HG03378 (cell line): ENCODE data around the gene PGAM2.

Experiments used
- ATAC-seq: cut with Tn5 transposase; IDR thresholded peaks from one replicate; pipeline ENCODE4 v1.9.1; 2021; ENCODE audit warnings: mild to moderate bottlenecking, moderate library complexity; ENCODE audit not compliant: unreplicated experiment

The PGAM2 gene

DNA sequence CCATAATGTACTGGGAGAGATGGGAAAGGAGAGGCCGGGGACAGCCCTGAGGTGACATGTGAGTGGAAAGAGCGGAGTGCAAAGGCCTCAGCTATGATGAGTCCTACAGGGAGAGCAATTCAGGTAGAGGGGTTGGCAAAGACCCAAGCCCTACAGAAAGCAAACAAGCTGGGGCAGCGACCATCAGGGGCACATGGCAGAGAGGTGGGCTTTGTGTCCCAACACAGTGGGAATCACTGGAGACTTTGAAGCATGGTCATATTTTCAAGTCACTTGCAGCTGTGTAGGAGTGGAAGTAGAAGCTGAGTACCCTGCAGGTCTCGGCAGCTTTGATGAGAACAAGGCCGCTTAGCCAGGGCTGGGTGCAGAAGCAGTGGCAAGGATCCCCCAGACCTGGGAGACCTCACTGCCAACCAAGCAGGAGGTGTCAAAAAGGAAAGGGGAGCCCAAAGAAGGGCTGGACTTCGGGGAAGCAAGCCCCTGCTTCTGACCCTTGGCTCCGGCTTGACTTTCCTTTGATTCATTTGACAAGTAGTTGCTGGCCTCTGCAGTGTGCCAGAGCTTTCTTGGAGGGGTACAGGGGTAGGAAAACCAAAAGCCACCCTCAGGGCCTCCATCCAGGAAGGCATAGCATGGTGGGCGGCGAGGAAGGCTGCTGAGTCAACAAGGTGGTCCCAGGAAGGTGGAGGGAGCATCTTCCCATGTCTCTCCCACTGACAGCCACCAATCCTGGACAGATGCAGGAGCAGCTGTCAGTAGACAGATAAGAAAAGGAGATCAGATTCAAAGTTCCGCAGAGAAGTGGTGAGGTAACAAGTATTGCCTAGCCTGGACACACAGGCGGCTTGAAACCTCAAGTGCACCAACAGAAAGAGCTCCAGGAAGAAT is 1.9 kb upstream of the PGAM2 start:
- ATAC-seq = no peak

DNA sequence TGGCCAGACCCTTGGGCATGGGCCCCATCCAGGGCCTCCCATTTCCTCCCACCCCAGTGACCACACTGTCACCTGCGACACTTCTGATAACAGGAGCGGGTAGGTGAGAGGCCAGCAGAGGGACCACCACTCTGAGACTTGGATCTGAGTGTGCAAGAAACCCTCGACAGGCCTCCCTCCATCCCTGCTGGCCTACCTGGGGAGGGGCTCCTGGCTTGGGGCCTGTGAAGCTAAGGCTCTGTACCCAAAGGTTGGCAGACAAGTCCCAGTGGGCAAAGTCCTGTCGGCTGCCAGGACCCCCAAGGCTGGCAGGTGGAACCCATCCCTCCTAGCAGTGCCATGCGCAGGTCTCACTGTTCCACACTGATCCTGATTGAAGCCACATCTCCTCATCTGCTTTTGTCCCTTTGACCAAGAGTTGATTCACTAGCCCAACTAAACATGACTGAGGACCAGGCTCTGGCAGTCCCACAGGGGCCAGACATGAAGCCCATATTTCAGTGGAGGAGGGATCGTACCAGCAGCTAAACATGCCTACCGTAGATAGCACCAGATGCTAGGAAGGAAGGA is 1.2 kb upstream of the PGAM2 start:
- ATAC-seq = no peak

DNA sequence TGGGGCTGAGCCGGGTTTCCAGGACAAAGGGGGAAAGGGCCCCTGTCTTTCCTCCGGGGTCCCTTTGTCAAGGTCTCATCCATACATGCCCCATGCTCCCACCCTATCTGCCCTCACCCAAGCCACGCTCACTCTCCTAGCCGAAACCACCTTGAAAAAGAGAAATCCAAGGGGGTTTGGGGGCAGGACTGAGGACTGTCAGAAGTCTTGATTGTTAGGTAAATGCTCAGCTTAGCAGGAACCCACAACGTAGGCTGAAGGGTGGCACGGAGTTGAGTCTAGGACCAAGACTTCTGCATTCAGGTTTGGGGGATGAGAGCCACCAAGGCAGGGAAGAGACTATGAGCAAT is 719 bp upstream of the PGAM2 start:
- no peak for ATAC-seq

DNA sequence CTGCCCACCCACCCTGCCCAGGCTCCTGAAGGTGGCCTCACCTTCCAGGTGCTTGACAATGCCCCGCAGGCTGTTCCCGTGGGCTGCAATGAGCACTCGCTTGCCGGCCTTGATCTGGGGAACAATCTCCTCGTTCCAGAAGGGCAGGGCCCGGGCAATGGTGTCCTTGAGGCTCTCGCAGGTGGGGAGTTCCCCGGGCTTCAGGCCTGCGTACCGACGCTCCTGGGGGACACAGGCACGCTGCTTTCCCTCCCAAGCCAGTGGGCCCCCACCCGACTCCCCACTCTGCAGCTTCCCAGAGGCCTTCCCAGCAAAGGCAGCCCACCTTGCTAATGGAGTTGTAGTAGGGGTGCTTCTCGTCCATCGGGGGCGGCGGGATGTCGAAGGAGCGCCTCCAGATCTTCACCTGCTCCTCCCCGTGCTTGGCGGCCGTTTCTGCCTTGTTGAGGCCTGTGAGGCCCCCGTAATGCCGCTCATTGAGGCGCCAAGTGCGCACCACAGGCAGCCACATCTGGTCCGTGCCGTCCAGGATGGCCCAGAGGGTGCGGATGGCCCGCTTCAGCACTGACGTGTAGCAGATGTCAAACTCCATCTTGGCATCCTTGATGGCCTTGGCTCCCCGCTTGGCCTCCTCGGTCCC is 456 bp downstream of the PGAM2 start:
- no peak for ATAC-seq

DNA sequence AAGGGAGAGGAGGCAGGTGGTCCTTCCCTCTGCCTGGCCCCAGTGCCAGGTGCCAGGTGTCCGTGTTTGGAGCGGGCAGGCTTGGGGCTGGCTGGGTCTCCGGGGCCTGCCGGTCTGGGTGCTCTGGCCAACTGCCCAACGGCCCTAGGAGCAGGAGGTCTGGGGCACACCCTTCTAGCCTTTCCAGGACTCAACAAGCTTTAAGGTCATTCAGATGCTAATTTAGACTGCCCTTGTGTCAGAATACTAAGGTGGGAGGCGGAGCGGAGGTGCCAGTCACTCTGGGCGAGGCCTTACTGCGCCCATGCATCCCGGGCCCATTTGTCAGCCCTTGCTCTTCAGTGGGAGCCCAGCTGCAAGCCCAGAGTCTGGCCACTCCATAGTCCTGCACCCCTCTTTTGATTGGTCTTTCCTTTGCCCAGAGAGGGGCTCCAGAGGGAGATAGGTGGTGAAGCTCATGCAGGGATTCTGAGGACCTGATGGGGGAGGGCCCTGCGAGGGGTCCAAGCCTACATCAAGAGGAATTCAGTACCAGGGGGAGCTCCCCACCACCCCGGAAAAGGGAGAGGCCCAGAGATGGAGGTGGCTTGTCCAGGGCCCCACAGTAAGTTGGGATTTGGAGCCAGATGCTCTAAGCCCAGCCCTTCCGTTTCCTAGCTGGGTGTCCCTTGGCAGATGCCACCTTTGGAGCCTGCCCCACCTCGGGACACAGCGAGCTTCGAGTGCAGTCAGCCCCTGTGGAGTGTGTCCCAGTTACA is 1.3 kb downstream of the PGAM2 start:
- no peak for ATAC-seq

DNA sequence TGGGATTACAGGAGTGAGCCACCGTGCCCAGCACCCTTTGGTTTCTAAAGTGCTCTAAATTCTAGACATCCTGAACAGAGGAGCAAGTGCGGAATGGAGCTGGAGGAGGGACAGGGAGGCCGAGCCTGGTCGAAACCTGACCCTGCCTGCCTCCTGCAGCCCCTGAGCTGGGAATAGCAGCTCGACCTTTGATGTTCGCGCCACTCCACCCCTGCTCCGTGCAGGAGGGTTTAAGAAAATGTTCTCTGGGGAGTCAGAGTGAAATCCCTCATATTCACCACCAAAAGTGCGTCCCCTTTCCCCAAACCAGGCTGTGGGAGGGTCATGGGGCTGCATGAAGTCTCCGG is 1.8 kb downstream of the PGAM2 start:
- no peak for ATAC-seq

DNA sequence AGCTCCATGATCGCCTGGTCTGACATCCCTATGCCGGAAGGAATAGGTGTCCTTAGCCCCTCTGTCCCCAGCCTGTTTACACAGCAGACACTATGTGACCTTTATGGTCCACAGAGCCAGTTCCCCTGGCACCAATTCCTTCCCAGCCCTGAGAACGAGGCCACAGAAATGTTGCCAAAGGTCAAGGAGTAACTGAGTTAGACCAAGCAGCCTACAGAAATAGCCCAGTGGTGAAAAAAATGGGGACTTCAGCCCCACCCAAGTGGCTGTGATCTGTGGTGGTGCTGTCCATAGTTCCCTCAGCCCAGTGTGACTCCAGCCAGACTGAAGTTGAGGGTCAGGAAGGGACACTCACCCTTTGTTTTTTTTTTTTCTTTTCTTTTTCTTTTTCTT is 2.5 kb downstream of the PGAM2 start:
- ATAC-seq = no peak

DNA sequence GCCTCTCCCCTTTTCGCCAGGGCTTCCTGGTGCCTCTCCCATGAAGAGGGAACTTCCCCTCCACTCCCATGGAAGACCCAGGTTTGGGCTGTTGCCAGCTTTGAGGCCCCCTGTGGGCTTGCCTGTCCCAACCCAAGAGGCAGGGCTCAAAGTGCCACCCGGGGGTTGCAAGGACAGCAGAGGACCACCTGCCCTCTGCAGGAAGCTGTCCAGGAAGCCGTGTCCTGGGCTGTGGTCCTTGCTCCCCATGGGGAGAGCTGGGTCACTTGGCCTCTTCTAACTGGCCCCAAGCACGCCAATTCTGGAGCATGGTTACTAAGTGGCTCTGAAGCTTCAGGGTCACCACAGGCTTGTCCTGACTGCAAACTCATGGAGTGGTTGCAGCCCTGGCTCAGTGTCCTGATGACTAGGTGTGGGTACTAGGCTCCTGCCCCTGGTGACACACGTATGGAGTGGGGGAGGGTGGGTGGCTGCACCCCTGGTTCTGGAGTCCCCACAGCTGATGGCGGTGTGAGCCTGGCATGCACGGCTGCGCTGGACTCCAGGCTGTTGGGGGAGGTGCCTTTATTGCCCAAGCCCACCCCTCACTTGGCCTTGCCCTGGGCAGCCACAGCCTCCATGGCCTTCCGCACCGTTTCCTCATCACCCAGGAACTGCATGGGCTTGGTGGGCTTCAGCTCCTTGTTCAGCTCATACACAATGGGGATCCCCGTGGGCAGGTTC is 3.0 kb downstream of the PGAM2 start:
- no peak for ATAC-seq

DNA sequence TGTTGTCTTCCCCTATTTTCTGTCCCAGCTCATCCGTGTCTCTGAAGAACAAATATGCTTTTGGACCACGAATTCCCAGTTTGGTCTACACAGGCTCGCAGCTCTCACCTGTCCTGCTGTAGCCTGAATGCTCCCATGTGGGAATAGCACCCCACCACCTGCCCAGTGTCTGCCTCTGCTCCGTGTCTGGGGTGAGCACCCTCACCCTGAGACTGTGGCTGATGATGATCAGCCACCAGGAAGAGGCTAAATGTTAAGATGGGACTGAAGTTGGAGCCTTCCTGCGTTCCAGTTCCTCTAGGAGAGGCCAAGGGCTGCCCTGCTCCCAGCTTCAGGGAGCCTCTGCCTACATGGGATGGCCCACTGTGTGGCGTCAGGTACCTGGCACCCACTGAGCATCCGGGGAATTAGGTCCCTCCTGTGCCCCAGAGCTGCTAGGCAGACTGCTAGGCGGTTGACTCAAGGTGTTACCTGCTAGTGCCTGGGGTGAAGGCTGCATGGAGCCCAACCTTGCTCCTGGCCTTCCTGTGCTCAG is 3.7 kb downstream of the PGAM2 start:
- ATAC-seq = no peak

DNA sequence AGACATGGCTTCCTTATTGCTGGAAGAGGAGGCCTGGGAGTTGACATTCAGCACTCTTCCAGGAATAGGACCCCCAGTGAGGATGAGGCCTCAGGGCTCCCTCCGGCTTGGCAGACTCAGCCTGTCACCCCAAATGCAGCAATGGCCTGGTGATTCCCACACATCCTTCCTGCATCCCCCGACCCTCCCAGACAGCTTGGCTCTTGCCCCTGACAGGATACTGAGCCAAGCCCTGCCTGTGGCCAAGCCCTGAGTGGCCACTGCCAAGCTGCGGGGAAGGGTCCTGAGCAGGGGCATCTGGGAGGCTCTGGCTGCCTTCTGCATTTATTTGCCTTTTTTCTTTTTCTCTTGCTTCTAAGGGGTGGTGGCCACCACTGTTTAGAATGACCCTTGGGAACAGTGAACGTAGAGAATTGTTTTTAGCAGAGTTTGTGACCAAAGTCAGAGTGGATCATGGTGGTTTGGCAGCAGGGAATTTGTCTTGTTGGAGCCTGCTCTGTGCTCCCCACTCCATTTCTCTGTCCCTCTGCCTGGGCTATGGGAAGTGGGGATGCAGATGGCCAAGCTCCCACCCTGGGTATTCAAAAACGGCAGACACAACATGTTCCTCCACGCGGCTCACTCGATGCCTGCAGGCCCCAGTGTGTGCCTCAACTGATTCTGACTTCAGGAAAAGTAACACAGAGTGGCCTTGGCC is 4.3 kb downstream of the PGAM2 start:
- ATAC-seq = no peak

DNA sequence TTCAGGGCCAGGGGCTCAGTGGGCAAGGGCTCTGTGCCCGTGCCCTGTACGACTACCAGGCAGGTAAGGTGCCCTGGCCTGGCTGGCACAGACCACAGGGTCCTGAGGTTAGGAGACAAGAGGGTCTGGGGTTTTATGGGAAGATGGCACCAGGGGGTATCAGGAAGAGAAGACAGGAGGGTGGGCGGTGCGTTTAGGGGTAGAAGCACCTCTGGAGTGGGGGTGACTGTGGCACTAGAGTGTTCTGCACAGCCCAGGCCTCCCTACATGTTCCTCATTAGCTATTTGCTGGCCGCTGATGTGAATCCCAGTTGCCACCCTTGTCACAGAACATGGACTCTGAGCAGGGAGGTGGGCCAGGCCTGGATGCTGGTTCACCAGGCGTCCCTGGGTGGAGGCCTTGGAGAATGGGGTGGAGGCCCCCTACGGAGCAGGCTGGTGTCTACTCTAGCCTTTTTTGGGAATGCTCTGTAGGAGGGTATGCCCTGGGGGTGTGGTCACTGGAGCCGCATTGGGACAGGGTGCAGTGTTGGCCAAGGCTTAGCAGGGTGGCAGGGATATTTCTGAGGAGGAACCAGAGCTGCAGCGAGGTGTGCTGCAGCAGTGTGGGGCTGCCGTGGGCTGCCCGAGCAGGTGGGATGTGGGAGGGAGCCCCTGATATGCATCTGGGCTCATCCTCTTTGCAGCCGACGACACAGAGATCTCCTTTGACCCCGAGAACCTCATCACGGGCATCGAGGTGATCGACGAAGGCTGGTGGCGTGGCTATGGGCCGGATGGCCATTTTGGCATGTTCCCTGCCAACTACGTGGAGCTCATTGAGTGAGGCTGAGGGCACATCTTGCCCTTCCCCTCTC is 5.0 kb downstream of the PGAM2 start:
- no peak for ATAC-seq

DNA sequence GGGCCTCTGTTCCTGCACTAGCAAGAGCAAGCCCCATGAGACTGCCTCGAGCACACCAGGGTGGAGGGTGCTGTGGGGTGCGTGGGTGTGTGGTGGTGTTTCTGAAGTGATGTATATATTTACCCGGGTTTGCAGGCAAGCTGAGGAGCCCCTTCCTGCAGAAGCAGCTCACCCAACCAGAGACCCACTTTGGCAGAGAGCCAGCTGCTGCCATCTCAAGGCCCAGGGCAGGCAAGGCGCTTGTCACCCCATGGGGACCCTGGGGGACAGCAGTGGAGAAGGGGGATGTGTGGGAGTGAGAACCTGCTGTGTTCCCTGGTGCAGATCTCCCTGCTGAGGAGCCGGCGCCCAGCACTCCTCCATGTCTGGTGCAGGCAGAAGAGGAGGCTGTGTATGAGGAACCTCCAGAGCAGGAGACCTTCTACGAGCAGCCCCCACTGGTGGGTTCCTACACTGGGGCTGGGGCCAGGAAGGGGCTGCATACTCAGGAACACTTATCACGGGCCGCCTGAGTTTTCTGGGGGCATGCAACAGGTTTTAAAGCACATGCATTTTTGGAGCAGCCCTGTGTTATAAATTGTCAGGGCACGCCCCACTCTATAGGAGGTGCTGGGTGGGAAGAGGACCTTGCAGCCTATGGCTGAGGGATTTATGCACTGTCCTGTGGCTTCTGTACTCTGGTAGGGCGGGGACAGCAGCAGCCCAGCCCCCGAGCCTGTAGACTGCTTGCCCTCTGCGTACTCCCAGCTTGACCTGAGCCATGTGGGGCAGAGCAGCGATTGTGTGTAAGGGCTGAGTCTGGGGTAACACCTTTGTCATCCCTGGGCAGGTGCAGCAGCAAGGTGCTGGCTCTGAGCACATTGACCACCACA is 5.9 kb downstream of the PGAM2 start:
- peak; percentile 75 for ATAC-seq

DNA sequence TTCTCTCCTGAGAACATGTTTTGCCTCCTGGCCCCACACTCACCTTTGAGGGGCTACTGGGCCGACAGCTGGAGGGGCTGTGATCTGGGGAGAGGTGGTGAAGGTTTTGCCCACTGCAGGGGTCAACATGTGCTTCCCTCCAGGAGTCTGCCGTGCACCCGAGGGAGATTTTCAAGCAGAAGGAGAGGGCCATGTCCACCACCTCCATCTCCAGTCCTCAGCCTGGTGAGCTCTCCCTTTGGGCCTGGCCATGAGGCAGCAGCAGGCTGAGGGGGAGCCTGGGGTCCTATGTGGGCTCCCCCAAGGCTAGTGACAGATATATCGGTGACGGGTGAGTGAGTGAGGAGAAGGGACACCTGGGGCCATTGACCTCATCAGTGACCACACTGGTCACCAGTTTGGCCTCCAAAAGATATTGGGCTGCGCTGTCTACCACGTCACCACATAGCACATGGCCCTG is 6.6 kb downstream of the PGAM2 start:
- no peak for ATAC-seq

DNA sequence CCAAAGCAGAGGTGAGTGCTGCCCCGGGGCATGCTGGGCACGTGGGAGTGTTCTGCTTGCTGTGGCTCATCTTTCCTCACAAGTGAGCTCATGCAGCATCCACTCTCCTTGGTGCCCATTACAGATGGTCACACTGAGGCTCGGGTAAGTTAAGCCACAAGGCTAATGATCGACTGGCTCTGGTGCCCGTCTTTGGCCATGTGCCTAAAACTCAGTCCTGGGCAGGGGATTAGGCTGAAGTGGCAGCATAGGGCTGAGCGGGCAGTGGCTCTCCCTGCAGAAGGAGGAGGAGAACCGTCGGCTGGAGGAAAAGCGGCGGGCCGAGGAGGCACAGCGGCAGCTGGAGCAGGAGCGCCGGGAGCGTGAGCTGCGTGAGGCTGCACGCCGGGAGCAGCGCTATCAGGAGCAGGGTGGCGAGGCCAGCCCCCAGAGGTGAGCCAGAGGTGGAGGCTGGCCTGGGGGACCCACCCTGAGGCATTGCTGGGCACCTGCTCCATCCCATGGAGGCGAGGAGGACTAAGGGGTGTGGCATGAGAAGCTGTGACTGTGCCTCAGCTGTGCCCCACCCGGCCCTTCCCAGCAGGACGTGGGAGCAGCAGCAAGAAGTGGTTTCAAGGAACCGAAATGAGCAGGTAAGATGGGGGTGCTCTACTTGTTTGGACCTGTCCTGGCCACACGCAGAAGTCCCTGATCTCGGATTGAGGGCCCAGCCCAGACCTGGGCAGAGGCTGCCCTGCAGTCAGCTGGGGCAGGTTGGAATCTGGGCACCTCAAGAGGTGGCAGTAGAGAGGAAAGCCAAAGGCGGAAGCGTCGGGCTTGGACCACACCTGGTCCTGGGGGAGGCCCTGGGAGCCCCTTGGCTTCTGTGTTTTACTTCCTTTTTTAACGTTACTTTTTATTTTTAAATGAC is 7.3 kb downstream of the PGAM2 start:
- ATAC-seq = no peak

DNA sequence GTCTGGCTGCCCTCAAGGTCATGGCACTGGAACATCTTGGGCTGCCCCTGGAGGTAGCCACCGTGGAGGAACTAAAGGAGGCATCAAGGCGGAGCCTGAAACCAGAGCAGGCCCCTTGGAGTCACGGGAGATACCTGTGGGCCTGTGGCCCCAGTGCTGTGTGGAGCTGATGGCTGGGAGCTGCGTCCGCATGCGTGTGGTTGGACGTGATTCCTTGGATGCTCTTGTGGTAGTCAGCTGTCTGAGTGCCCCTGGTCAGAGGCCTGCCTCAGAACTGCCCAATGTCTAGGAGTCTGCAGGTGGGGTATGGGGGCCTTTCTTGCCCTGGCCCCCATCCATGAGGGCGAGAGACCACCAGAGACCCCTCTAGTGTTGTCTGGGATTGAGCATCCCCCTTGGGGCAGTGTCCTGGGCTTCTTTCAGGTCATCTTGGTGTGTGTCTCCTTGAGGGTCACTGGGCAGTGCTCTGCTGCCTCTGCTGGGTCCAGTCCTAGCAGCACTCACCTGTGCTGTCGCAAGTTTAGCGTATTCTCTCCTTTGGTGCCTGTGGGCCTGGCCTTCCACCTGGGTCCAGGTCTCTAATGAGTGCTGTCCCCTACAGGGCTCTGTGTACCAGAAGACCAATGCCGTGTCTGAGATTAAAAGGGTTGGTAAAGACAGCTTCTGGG is 8.1 kb downstream of the PGAM2 start:
- no peak for ATAC-seq

DNA sequence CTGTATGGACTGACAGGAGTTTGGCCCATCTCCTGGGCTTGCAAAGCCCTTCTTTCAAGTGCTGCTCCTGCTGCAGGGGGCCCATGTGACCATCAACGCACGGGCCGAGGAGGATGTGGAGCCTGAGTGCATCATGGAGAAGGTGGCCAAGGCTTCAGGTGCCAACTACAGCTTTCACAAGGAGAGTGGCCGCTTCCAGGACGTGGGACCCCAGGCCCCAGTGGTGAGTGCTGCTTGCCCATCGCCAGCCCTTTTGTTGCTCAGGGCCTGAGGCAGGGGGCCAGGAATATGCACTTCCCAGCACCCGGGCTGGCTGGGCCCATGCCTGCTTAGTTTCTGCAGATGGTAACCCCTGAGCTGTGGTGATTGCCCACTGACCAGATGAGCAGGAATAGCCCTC is 8.7 kb downstream of the PGAM2 start:
- ATAC-seq = no peak
